ENCODE data around the gene STK39.

DNA sequence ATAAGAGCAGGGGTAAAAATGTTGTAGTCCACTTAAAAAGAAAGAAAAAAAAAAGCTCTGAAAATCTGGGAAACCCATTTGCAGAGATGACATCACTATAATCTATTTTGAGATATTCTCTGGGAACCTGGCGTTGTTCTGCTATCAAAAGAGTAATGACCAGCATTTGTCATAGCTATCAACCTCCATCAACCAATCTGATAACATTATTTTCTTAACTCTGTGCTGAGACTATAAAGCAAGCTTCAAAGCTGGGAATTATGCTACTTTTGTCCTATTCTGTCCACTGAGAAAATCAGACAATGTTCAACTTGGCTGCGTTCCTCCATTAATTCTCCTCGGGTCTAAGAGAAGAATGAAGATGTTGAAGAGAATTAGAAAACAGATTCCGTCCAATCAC is 107.5 kb downstream of the STK39 start:
- TF ChIP-seq EZH2 (IDR thresholded peaks at IDR 0.05; ENCODE audit: borderline replicate concordance, insufficient read depth, low read depth, low read length, poor library complexity, severe bottlenecking) = no peak
- TF ChIP-seq, protein P1, sequence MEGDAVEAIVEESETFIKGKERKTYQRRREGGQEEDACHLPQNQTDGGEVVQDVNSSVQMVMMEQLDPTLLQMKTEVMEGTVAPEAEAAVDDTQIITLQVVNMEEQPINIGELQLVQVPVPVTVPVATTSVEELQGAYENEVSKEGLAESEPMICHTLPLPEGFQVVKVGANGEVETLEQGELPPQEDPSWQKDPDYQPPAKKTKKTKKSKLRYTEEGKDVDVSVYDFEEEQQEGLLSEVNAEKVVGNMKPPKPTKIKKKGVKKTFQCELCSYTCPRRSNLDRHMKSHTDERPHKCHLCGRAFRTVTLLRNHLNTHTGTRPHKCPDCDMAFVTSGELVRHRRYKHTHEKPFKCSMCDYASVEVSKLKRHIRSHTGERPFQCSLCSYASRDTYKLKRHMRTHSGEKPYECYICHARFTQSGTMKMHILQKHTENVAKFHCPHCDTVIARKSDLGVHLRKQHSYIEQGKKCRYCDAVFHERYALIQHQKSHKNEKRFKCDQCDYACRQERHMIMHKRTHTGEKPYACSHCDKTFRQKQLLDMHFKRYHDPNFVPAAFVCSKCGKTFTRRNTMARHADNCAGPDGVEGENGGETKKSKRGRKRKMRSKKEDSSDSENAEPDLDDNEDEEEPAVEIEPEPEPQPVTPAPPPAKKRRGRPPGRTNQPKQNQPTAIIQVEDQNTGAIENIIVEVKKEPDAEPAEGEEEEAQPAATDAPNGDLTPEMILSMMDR (IDR thresholded peaks at IDR 0.05) = no peak

All from B cell (primary cell).